ENCODE measurements around the gene NUDT6.
A peak's percentile ranks its signal among the peaks of the same experiment; 100 is the strongest.

The NUDT6 gene

DNA sequence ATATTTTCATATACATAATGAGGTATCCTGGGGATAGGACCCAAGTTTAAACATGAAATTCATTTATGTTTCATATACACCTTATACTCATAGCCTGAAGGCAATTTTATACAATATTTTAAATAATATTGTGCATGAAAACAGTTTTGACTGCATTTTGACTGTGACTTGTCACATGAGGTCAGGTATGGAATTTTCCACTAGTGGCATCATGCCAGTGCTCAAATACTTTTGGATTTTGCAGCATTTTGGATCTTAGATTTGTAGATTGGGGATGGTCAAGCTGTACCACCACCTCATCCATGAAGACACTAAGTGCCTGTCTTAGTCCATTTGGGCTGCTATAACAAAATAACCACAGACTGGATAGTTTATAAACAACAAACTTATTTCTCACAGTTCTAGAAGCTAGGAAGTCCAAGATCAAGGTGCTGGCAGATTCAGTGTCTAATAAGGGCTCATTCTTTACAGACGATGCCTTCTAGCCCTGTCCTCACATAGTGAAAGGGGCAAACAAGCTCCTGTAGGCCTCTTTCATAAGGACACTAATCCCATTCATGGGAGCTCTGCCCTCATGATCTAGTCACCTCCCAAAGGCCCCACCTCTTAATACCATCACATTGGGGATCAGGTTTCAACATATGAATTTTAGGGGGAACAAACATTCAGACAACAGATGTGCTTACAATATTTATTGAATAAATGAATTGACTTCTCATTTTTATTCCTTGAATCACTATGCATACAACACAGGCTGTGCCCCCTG, 9.4 kb downstream of the NUDT6 start:
- no peak for DNase-seq

DNA sequence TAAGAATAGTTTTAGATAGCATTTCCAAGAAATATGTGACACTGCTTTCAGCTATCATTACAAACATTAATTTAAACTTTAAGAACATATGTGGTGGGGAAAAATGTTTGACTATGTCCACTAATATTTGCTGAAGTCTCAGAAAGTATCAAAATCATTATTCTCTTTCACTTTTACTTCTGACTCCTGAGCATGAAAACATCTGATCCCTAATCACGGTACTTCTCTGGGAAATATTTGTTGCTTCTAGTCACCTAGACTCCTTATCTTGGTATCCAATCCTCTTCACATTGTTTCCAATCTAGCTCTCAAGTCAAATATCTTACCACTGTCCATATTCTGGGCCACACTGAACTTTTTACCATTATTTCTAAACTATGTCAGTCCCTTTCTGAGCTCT, 10.8 kb downstream of the NUDT6 start:
- DNase-seq = peak; percentile 28

DNA sequence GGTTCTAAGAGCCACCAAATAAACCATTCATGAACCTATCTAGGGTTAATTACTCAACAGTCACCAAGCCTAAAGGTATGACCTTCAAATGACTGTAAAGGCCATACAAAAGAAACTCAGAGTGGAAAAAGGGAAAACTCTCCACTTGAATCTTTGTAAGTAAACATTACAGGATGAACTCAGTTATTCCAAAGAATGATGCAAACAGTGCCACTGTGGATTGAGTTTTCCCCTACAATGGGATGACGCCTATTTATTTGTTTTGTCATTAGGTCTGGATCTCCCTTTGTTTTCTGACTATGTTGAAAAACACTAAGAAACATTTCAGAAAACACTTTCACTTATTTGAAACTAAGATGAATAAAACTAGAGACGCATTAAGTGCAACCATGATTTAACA, 12.7 kb downstream of the NUDT6 start:
- no peak for DNase-seq

DNA sequence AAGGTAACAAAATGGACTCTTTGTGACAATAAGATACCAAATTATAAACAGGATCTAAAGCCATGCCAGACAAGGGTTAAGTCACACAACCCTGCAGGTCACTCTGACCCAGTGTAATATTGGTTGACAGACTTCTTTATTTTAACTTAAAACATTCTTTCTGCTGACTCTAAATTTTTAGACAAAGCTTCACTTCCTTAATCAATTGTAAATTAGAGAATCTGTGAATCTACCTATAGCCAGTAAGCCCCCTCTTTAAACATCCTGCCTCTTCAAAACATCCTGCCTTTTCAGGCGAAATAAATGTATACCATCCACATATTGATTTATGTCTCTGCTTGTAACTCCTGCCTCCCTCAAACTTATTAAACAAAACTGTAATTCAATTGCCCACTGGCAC, 14.2 kb downstream of the NUDT6 start:
- no peak for DNase-seq

DNA sequence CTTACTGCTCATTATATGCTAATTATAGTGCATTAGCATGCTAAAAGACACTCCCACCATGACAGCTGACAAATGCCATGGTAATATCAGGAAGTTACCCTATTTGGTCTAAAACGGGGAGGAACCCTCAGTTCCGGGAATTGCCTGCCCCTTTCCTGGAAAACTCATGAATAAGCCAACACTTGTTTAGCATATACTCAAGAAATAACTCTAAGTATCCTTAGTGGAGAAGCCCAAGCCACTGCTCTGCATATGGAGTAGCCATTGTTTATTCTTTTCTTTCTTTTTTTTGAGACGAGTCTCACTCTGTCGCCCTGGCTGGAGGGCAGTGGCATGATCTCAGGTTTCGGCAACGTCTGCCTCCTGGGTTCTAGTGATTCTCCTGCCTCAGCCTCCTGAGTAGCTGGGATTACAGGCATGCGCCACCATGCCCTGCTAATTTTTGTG, 15.5 kb downstream of the NUDT6 start:
- peak; percentile 54 for DNase-seq

DNA sequence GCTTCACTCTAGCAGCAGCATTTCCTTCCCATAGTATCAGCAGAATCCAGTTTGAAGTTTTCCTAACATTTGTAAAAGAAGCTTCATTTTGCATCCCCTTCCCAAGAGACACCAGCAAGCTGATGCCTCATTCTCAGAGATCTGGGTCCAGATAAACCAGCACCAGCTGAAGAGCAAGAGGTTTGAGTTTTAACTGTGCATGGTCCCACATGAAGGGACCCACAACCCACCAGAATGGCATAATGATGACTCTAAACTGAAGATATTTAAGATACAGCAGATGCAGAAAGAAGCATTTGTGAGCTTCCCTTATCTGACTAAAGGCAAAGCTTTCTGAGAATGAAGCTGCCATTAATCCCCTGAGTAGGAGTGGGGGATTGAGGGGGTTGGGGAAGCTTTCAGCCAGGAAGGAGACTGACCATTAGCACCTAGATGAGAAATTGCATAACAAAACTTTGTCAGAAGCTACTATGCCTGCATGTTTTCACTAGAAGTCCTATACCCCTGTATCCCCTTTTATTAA, 18.6 kb downstream of the NUDT6 start:
- no peak for DNase-seq

DNA sequence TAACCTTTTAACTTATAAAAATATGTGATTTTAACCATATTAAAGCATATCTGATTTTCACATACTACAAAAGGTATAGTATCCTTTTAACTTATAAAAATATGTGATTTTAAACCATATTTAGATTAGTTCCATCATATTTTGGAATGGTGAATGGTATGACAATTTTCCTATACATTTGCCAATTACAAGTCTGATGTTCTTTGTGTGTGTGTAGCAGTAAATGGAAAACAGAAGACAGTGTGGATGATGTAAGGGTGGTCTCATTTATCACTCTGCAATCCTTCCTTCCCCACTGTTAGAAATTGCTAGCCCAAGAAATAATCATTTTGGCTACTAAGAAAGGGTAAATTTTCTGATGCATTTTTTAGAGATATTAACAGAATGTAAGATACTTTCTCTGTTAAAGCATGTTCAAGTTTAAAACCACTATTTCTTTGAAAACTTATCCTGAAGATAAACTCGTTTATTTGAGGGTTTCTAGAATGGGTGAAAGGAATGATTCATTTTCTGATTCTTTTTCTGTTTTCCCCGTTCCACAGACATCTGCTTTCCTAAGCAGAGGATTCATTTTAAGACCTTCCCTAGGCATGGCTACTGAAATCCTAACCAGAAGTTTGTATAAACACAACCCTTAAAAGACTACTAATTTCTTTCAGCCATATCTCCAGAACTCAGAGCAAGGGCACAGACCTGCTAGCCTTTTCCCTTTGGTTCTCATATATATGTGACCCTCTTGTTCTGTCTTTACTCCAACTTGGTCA, 21.0 kb downstream of the NUDT6 start:
- DNase-seq = no peak

DNA sequence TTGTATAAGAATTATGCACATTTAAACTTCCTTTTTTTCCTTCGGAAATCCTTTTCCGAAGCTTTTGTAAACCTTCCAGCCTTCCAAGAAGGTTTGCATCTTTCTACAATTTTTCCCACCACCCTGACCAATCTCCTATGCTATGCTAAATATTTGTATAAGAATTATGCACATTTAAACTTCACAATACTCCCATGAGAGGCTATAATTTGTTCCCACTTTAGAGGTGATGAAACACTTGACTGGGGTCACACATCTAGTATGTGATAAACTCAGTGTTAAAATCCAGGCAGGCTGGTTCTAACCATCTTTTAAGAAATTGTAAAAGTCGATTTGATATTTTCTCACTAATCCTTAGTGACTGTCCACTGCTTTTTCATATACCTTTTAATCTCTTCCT, 22.1 kb downstream of the NUDT6 start:
- no peak for DNase-seq

DNA sequence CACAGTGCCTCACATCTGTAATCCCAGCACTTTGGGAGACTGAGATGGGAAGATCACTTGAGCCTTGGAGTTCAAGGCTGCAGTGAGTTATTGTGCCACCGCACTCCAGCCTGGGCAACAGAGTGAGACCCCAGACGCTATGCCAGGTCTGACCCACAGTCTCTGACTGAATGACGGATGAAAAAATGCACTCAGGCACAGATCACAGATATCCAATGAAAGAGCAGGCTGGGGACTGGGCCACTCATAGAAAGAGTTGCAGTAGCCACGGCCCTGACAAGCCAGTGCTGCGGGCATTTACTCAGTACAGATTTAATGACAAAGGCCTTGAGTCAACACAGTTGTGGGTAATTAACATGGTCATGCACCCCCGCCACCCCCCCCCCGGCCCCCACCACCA, 22.7 kb downstream of the NUDT6 start:
- no peak for DNase-seq

DNA sequence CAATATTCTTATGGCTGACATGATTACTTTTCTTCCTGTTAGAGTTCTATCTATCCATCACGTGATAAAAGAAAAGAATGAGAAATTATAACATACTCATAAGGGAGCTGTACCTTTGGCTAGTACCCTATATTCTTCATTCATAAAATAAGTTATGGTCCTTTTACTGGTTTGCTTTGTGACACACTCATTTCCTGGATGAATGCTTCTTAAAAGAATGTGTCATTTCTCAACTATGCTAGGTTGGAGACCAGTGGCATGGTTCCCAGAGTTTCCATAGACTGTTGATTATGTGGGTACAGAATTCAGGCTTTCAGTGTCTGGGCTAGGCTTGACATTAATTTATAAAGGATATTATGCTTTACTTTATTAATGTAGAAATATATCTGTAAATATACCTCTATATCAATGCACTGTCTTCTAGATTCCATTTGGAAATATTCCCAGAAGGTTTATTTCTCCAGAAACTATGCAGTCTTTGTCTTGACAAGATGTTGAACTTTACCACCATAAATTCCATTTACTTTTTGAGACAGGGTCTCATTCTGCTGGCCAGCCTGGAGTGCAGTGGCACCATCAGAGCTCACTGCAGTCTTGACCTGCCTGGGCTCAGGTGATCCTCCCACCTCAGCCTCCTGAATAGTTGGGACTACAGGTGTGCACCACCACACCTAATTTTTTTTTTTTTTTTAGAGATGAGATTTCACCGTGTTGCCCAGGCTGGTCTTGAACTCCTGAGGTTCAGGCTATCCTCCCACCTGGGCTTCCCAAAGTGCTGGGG, 23.8 kb downstream of the NUDT6 start:
- DNase-seq = no peak

DNA sequence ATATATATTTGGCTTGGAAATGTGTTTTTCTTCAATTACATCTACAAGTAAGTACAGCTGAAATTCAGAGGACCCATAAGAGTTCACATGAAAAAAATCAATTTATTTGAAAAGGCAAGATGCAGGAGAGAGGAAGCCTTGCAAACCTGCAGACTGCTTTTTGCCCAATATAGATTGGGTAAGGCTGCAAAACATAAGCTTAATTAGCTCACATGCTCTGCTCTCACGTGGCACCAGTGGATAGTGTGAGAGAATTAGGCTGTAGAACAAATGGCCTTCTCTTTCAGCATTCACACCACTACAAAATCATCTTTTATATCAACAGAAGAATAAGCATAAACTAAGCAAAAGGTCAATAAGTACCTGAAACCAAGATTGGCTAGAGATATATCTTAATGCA, 26.1 kb downstream of the NUDT6 start:
- DNase-seq = no peak

DNA sequence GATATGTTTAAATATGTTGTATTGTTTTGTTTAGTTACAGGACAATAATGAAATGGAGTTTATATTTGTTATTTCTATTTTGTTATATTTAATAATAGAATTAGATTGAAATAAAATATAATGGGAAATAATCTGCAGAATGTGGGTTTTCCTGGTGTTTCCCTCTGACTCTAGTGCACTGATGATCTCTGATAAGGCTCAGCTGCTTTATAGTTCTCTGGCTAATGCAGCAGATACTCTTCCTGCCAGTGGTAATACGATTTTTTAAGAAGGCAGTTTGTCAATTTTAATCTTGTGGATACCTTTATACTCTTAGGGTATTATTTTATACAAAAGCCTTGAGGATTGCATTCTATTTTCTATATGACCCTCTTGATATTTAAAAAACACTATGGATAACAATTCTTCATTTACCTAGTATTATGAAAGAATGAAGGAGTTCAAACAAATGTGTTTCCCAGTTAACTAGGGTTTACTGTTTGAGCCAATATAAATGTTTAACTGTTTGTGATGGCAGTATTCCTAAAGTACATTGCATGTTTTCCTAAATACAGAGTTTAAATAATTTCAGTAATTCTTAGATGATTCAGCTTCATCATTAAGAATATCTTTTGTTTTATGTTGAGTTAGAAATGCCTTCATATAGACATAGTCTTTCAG, 26.9 kb downstream of the NUDT6 start:
- no peak for DNase-seq

DNA sequence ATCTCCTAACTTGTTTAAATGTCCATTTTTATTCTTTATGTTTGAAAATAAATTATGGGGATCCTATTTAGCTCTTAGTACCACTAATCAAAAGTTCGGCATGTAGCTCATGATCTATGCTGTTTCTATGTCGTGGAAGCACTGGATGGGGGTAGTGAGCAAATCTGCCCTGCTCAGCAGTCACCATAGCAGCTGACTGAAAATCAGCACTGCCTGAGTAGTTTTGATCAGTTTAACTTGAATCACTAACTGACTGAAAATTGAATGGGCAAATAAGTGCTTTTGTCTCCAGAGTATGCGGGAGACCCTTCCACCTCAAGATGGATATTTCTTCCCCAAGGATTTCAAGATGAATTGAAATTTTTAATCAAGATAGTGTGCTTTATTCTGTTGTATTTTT, 27.6 kb downstream of the NUDT6 start:
- DNase-seq = no peak

DNA sequence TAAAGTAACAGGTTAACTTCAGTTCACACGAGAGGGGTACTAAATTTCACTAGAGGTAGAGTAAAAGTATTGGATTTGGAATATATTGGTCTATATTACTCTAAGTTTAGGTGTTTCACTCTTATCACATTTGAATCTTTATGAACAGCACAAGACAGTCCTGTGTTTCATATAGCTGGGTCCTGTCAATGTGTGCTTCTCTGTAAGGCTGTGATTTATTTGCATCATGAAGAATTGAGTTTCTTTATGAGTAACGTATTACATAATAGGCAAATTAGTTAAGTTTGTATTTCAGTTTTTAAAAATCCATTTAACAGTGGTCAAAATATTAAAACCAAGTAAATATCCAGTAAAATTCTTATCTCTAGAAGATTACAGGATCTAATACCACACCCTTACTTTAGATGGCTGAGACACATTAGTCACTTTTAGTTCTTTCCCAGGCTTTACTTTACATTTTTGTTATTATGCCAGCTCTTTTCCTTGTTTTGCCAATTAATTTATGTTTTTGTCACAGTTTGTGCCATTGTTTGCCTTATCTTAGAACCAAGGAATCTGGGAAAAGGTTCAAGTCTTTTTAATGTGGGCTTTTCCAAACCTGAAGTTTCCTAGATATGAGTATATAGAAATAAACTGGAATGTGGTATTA, 32.1 kb downstream of the NUDT6 start:
- no peak for DNase-seq

DNA sequence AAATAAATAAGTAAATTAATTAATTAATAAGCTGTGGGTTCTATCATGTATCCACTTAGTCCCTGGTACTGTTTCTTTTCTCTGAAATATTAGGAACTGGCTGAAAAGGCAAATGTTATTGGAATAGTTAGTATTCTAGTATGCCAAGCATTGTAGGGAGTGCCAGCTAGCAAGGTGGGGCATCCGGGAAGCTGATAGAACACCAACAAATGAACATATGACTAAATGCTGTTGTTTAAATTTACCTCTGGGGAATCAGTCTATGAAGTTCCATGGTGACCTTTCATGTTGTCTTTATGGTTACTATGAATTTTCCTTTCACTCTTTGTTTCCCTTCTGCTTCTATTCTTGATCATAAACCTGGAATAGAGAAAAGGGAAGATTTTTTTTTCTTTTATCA, 32.7 kb downstream of the NUDT6 start:
- DNase-seq = no peak

DNA sequence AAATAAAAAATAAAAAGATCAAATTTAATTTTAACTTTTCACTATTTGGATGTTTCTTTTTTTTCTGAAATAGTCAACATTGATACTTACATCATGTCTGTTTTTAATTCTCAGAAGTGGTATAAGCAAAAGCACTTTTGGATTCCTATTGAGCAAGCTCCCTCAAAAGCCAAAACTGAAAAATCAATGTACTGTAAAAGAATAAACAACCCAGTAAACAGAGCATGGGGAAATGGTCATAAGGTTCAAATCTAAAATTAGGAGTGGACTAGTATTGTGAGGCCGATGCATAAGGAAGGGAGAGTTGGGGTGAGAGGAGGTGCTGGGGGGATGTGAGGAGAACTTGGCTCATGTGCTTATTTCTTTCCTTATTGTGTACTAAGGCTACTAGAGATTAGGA, 37.9 kb downstream of the NUDT6 start:
- DNase-seq = no peak

DNA sequence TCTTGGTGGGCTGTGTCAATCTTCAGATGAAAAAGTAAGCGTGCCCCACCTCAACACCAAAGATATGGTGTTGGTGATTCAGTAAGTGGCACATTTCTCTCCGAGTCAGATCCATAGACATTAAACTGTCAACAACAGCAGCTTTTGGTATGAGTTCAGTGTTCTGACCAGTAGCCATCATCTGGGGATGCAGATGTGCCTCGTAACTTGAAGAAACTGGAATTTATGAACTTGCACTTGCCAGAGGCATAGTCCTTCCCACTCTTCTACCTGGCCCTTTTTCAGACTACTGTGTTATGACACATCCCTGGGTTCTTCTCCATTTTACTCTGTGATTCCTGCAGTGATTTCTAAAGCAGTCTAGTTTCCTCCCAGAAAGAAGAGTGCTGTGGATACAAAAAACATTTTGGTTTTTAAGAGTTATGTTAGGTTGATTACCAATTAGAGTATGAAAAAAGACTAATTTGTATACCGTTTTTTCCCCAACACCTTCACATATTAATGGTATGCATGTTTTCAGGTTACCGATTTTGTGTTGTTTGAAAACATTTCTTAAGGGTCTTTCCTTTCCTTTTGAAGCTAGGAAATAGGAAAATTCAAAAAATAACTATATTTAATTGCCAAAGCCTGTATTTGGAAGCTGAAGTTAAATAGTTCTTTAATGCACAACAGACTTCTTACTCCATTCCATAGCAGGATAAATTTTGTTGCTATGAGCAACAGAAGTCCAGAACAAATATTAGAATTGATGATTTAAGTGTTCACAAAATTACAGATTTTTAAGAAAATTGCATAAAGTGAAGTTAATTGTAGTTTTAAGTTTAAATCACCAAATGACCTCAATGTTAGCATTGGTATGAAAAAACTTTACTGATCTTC, 39.3 kb downstream of the NUDT6 start:
- no peak for DNase-seq

DNA sequence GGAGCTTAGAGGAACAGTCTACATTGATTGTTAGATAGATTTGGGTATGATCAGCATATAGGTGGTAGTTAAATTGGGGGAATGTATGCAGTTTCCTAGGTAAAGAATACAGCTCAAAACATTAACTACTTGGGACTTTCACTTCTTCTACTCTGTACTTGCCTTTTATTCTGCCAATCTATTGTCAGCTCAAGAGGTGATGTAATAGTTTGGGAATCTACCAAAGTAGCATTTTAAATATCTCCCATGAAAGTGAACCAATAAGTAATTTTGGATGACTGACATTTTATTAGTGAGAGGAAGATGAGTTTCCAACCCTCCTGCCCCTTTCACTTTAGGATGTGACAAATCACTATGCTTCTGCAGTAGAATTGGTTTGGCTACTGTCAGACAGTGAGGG, 43.4 kb downstream of the NUDT6 start:
- no peak for DNase-seq

DNA sequence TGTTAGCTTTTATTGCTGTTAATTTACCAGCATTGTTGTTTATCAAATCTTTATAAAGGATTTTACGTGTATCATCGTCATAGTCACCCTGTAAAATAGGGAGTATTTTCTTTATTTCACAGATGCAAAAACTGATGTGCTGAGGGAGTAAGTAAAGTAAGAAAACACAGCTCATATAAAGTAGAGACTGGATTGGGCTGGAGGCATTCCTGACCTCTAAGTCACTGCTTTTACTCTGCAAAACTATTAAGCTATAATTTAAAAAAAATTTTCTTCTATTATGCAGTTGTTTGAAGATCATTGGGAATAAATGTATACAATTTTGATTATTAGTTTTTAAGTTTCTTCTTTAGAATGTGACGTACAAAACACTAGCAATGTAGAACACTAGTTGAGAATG, 45.9 kb downstream of the NUDT6 start:
- no peak for DNase-seq

DNA sequence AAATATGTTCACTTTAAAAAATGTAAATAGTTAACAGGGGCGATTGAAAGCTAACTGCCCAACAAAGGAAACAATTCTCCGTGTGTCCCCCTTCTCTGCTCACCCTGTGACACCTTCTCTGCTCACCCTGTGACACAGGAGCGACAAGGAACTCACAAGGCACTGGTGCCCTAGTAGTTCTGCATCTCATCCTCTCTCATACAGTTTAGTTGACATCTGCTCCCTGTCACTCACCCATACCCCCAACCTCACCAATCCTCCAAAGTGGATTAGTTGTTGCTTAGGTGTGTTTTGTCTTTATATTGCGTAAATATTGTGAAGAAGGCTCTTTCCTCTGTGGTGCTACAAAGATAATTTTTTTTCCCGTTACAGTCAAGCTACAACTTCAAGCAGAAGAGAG, 46.4 kb downstream of the NUDT6 start:
- no peak for DNase-seq

DNA sequence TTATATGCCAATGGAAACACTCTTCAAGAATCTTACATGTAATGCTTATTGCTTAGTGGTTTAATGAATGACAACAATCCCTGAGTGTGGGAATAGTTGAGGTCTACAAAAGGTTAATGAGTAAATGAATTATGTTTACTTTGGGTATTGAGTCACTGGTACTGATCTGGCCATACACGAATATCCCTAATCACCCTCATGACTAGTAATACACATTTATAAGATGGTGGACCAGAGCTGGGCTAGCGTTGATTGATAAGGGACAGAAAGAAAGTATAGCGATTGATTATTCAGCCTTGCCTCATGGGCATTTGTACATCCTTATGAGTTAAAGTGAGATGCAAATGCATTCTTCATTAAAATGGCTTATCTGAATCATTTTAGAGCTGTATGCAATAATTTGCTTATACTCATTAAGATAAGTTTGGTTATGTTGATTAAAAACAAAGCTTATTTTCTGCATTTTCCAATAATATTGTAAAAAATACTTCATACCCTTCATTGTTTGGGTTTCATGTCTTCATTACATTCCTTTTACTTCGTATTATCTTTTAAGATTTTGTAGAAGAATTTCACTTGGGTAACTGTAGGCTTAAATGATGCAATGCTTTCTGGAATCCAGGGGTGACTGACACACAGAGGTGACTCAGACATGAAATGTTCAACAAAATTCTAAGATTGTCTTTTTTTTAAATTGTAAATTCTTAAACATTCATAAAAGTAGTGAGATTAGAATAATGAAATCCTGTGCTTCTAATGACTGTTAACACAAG, 48.4 kb downstream of the NUDT6 start:
- DNase-seq = peak; percentile 38
